Nephron progenitor cell (in vitro differentiated cells): ENCODE results near the gene HHLA2.

Experiments used
- DNase-seq: peaks from one replicate; pipeline ENCODE4 v3.0.0; 2021
- H3K27ac Mint-ChIP-seq: 2 replicates; pipeline ENCODE4 v1.8.0; 2021; ENCODE audit warnings: mild to moderate bottlenecking, moderate library complexity, mixed read lengths
- H3K27me3 Mint-ChIP-seq: 2 replicates; pipeline ENCODE4 v1.8.0; 2021; ENCODE audit warnings: mild to moderate bottlenecking, low read depth, mixed read lengths; ENCODE audit not compliant: poor library complexity
- H3K36me3 Mint-ChIP-seq: 2 replicates; pipeline ENCODE4 v1.8.0; 2021; ENCODE audit warnings: low read depth, mixed read lengths
- H3K4me1 Mint-ChIP-seq: 2 replicates; pipeline ENCODE4 v1.8.0; 2021; ENCODE audit warnings: mixed read lengths
- H3K4me3 Mint-ChIP-seq: 2 replicates; pipeline ENCODE4 v1.8.0; 2021; ENCODE audit warnings: mild to moderate bottlenecking, moderate library complexity, mixed read lengths
- H3K9me3 Mint-ChIP-seq: 2 replicates; pipeline ENCODE4 v1.8.0; 2021; ENCODE audit warnings: mild to moderate bottlenecking, moderate library complexity, mixed read lengths
- TF ChIP-seq, protein P1 (sequence below): fragments of 200-600 bp; sonication (generic); IDR thresholded peaks from 2 replicates; pipeline ENCODE4 v1.5.0; 2021; ENCODE audit warnings: antibody characterized with exemption

The HHLA2 gene

DNA sequence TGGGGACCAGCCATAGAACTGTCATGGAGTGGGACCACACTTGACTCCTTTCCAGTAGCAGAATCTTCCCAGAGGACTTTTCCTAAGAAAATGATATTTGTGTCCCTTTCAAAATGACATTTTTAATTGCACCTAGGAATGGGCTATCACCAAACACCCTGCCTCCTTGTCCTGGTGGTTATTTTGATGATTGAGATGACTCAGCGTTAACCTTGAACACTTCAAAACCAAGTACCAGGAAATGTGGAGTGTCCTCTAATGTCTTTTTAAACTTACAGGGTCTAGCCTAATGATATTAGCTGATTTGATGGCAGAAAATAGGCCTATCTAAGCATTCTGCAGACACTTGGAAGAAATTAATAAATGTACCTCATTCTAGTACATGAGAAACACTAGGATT, 90.7 kb downstream of the HHLA2 start:
- Mint-ChIP-seq H3K27me3 (peaks cover 3% of the 10 kb centered on the region), H3K9me3 (no peaks in the 10 kb centered on the region), H3K4me3 (no peak overlapping the region), H3K4me1 (peaks cover 15% of the 10 kb centered on the region), H3K36me3 (no peaks in the 10 kb centered on the region), H3K27ac (no peak overlapping the region)
- no peak for DNase-seq
- TF ChIP-seq, protein P1, sequence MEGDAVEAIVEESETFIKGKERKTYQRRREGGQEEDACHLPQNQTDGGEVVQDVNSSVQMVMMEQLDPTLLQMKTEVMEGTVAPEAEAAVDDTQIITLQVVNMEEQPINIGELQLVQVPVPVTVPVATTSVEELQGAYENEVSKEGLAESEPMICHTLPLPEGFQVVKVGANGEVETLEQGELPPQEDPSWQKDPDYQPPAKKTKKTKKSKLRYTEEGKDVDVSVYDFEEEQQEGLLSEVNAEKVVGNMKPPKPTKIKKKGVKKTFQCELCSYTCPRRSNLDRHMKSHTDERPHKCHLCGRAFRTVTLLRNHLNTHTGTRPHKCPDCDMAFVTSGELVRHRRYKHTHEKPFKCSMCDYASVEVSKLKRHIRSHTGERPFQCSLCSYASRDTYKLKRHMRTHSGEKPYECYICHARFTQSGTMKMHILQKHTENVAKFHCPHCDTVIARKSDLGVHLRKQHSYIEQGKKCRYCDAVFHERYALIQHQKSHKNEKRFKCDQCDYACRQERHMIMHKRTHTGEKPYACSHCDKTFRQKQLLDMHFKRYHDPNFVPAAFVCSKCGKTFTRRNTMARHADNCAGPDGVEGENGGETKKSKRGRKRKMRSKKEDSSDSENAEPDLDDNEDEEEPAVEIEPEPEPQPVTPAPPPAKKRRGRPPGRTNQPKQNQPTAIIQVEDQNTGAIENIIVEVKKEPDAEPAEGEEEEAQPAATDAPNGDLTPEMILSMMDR, result no peak

DNA sequence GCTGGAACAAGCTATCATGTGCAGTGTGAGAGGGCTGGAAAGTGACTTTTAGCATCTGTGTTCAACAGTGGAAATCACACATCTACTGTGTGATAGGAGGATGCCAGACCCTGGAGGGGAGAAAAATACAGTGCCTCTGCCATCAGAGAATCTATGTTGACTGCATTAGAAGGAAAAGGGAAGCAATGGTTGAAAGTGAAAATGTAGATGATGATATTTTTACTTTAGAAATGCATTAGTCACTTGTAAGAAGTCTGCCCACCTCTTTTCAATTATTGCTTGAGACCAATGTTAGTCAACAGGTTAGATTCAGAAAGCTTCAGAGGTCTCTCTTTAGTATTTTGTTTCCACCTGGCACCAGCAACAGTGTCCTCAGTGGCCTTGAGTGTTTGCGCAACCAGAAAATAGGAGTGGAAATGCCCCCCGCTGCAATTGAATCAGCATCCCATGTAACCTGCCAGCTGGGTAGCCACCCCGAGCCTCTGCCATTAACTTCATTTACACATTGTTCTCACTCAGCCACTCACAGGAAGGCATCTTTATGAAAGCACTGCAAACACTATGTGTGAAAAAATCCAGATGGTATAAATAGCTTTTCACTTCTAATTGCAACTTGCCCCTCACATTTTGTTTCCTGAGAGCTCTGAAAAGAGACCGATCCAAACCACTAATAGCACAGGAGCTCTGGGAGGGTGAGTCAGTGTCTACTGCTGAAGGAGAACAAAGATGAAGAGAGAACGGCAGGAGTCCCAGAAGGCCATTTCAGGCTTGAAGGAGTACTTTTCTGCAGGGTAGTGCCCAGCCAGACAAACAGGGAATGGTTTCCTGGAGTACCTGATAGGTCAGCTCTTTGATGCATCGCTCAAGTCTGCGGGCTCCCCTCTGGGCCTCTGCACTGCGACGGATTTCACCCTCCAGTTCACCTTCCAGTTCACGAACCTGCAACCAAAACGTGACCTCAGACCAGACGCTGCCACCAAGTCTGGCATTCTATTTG, 92.1 kb downstream of the HHLA2 start:
- no peak overlapping the region for H3K4me3 Mint-ChIP-seq
- DNase-seq, result no peak
- peaks cover 15% of the 10 kb centered on the region for H3K4me1 Mint-ChIP-seq
- no peaks in the 10 kb centered on the region for H3K9me3 Mint-ChIP-seq
- peak overlapping the region; percentile 8 for H3K27ac Mint-ChIP-seq
- no peaks in the 10 kb centered on the region for H3K36me3 Mint-ChIP-seq
- peaks cover 3% of the 10 kb centered on the region for H3K27me3 Mint-ChIP-seq
- TF ChIP-seq, protein P1, result no peak

DNA sequence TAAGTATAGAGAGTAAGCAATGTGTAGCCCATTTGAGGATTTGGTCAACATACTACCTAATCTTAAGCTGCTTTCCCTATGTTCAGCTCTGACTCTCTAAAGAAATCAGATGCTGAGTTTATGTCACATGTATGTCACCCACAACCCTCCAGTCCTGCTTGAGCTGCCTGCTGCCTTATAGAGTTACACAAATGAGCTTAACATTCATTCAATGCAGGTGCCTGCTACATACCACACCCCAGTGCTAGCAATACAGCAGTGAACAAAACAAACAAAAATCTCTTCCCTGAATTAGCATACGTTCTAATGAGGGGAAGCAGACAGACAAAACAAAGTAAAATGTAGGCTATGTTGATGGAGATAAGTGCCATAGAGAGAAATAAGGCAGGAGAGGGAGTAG, 93.0 kb downstream of the HHLA2 start:
- no peak overlapping the region for H3K4me3 Mint-ChIP-seq
- peaks cover 3% of the 10 kb centered on the region for H3K27me3 Mint-ChIP-seq
- no peaks in the 10 kb centered on the region for H3K36me3 Mint-ChIP-seq
- TF ChIP-seq, protein P1, result no peak
- no peak overlapping the region for H3K27ac Mint-ChIP-seq
- H3K9me3 Mint-ChIP-seq, result no peaks in the 10 kb centered on the region
- H3K4me1 Mint-ChIP-seq, result peaks cover 12% of the 10 kb centered on the region
- no peak for DNase-seq

DNA sequence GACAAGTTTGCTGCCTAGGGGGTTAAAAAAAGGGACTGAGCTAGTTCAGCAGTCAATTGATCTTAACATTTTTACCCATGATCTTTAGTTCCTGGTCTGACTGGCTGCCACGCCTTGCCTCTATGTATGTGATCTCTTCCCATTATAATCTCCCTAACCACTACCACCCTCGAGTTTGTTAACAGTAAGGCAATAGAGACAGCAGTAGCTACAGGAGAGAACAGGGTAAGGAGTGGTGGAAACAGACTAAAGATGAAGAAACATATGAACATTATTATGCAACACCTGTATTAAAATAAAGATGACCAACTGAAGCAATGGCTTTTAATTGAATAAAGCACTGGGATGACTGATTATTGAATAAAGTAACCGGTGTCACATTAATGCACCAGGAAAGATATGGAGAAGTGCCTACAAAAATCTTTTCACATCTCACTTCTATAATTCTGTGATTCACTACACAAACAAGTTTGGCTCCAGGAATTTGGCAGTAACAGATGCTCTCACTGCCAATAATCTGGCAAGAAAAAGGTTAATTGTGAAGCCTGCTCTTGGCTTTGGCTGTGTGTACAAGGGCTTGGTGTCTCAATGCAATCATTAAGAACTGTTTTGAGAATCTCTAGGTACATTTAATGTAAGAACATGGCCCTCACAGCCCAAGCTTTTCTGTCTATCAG, 95.7 kb downstream of the HHLA2 start:
- Mint-ChIP-seq H3K27me3 (no peaks in the 10 kb centered on the region), H3K9me3 (no peaks in the 10 kb centered on the region), H3K27ac (no peak overlapping the region), H3K4me1 (peaks cover 8% of the 10 kb centered on the region), H3K36me3 (no peaks in the 10 kb centered on the region), H3K4me3 (no peak overlapping the region)
- no peak for DNase-seq
- TF ChIP-seq, protein P1, result no peak

DNA sequence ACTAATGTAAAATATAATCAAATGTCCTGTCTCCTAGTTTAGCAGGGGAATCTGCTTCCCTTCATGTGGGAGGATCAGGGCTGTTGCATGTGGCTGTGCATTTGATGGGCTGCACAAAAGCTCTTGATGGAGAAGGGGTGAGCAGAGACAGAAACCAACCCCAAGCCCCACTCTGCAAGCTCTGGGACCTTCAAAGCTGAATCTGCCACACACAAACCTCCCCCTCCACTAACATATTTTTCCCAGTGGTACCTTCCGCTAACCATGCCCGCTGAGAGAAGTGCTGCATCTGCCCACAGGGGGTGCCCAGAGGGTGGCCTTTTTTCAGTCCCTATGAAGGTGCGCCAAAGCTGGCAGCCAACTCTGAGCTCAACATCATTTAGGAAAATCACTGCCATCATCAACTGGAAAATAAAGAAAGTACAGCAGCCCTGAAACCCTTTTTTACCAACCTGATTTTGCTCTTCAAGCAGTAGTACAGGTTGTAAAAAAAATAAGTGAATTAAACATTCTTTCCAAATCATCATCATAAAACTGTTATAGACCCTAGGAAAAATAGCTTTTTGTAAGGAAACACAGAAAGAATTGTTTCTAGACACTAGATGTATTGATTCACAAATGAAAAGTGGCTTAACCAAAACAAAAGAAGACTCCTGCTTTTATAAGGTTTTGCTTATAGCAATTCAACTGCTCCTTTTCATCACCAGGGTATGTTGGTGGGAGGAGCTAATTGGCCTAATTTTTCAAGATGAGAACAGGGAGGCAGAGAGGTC, 97.0 kb downstream of the HHLA2 start:
- DNase-seq, result no peak
- Mint-ChIP-seq H3K4me1 (peaks cover 8% of the 10 kb centered on the region), H3K27ac (no peak overlapping the region), H3K4me3 (no peak overlapping the region), H3K36me3 (no peaks in the 10 kb centered on the region), H3K9me3 (no peaks in the 10 kb centered on the region), H3K27me3 (no peaks in the 10 kb centered on the region)
- TF ChIP-seq, protein P1, result no peak
